Fibroblast of lung (primary cell): ENCODE results near the gene DUSP28. TPM values are rescaled to one million over a fixed set of nuclear protein-coding genes. Genes with fewer than 3 reads are reported as not detected.

Experiments used
- DNase-seq, 2 donors: peaks; one replicate each; pipeline versions ENCODE4 v3.0.0 to v3.0.0-alpha.2; 2010; ENCODE audit warnings: low read depth in 2 of 2
- H2AFZ ChIP-seq: 2 replicates; pipeline ENCODE4 v1.5.1; 2012; ENCODE audit warnings: low read length, control low read depth, inconsistent platforms
- H3K27ac ChIP-seq: 2 replicates; pipeline ENCODE4 v1.5.1; 2011; ENCODE audit warnings: low read length, control low read depth; ENCODE audit not compliant: insufficient read depth
- H3K27me3 ChIP-seq: 2 replicates; pipeline ENCODE4 v1.5.1; 2011; ENCODE audit warnings: mild to moderate bottlenecking, low read length; ENCODE audit not compliant: control insufficient read depth, insufficient read depth
- H3K36me3 ChIP-seq: 2 replicates; pipeline ENCODE4 v1.5.1; 2011; ENCODE audit warnings: low read length; ENCODE audit not compliant: control insufficient read depth, insufficient read depth
- H3K4me1 ChIP-seq: 2 replicates; pipeline ENCODE4 v1.5.1; 2011; ENCODE audit warnings: low read length; ENCODE audit not compliant: control insufficient read depth, insufficient read depth; ENCODE audit errors: extremely low read depth
- H3K4me2 ChIP-seq: 2 replicates; pipeline ENCODE4 v1.5.1; 2011; ENCODE audit warnings: low read length, control low read depth; ENCODE audit not compliant: insufficient read depth; ENCODE audit errors: extremely low read depth
- H3K4me3 ChIP-seq, 4 experiments: fragments of 200-600 bp in 1 of 4; sonication (generic) in 1 of 4; replicated peaks in 1 of 4; 2 replicates each; pipeline ENCODE4 v1.5.1; 2011 to 2016; ENCODE audit warnings: low read length in 4 of 4, low read depth in 3 of 4, mild to moderate bottlenecking in 3 of 4, control low read depth in 2 of 4, inconsistent platforms in 1 of 4, mixed read lengths in 1 of 4; ENCODE audit not compliant: insufficient read depth in 1 of 4; ENCODE audit errors: control extremely low read depth in 1 of 4
- H3K79me2 ChIP-seq: 2 replicates; pipeline ENCODE4 v1.5.1; 2012; ENCODE audit warnings: mild to moderate bottlenecking, low read length, inconsistent platforms; ENCODE audit not compliant: control insufficient read depth, insufficient read depth
- H3K9ac ChIP-seq: 2 replicates; pipeline ENCODE4 v1.5.1; 2011; ENCODE audit warnings: mild to moderate bottlenecking, low read length, control low read depth; ENCODE audit not compliant: insufficient read depth
- H3K9me3 ChIP-seq: 2 replicates; pipeline ENCODE4 v1.5.1; 2012; ENCODE audit warnings: low read depth, low read length; ENCODE audit not compliant: control insufficient read depth, insufficient read depth
- H4K20me1 ChIP-seq: 2 replicates; pipeline ENCODE4 v1.5.1; 2011; ENCODE audit warnings: low read length; ENCODE audit not compliant: control insufficient read depth, insufficient read depth; ENCODE audit errors: extremely low read depth
- EZH2 ChIP-seq: IDR thresholded peaks from 2 replicates; pipeline ENCODE4 v1.5.1; 2012; ENCODE audit warnings: low read length, control low read depth, mild to moderate bottlenecking; ENCODE audit errors: missing control alignments
- polyA plus RNA-seq, 2 donors: library from polyadenylated mRNA; depleted of rRNA in 1 of 2; stranded (reverse) in 1 of 2; unstranded in 1 of 2; fragments of >200 nt; gene quantifications; 2 replicates each; pipeline ENCODE4 v1.2.1, GENCODE V29; 2011 to 2012; ENCODE audit warnings: missing spikeins in 1 of 2
- total RNA-seq: library from RNA; depleted of rRNA; stranded (reverse); fragments of >200 nt; gene quantifications from 2 replicates; pipeline ENCODE4 v1.2.1, GENCODE V29; 2014
- TF ChIP-seq, protein P1 (sequence below), 2 donors: IDR thresholded peaks in 1 of 2; conservative IDR thresholded peaks in 1 of 2; 1 replicate in 1 of 2; 2 replicates in 1 of 2; pipeline ENCODE4 v1.5.1; 2011 to 2012; ENCODE audit warnings: low read length in 2 of 2, control low read depth in 1 of 2, inconsistent platforms in 1 of 2, low read depth in 1 of 2, mild to moderate bottlenecking in 1 of 2

Gene DUSP28
- total and polyA plus RNA-seq, 2 donors (not counting 1 experiment from before 2014, with no cell fraction given): 2.5 to 3.9 TPM

- no peak for DNase-seq
- no peak overlapping the region for H3K4me3 ChIP-seq
- H3K4me1 ChIP-seq: peaks cover 6% of the 10 kb centered on the region
- H3K27ac ChIP-seq: no peak overlapping the region
- no peak overlapping the region for H3K9ac ChIP-seq
- no peaks in the 10 kb centered on the region for H4K20me1 ChIP-seq
- TF ChIP-seq EZH2: no peak
- TF ChIP-seq, protein P1, sequence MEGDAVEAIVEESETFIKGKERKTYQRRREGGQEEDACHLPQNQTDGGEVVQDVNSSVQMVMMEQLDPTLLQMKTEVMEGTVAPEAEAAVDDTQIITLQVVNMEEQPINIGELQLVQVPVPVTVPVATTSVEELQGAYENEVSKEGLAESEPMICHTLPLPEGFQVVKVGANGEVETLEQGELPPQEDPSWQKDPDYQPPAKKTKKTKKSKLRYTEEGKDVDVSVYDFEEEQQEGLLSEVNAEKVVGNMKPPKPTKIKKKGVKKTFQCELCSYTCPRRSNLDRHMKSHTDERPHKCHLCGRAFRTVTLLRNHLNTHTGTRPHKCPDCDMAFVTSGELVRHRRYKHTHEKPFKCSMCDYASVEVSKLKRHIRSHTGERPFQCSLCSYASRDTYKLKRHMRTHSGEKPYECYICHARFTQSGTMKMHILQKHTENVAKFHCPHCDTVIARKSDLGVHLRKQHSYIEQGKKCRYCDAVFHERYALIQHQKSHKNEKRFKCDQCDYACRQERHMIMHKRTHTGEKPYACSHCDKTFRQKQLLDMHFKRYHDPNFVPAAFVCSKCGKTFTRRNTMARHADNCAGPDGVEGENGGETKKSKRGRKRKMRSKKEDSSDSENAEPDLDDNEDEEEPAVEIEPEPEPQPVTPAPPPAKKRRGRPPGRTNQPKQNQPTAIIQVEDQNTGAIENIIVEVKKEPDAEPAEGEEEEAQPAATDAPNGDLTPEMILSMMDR (conservative IDR thresholded peaks at IDR 0.05 in 1 of 2, IDR thresholded peaks at IDR 0.05 in 1 of 2; ENCODE audit: low read depth in 1 of 2, low read length in 2 of 2): no peak
- peaks cover 19% of the 10 kb centered on the region for H3K79me2 ChIP-seq
- no peak overlapping the region for H3K4me2 ChIP-seq
- no peaks in the 10 kb centered on the region for H3K27me3 ChIP-seq
- no peak overlapping the region for H2AFZ ChIP-seq
- peaks cover 5% of the 10 kb centered on the region for H3K36me3 ChIP-seq
- no peaks in the 10 kb centered on the region for H3K9me3 ChIP-seq
Measured at GRCh38 chr2:240578488-240578887, 18.3 kb downstream of the DUSP28 start.

DNA sequence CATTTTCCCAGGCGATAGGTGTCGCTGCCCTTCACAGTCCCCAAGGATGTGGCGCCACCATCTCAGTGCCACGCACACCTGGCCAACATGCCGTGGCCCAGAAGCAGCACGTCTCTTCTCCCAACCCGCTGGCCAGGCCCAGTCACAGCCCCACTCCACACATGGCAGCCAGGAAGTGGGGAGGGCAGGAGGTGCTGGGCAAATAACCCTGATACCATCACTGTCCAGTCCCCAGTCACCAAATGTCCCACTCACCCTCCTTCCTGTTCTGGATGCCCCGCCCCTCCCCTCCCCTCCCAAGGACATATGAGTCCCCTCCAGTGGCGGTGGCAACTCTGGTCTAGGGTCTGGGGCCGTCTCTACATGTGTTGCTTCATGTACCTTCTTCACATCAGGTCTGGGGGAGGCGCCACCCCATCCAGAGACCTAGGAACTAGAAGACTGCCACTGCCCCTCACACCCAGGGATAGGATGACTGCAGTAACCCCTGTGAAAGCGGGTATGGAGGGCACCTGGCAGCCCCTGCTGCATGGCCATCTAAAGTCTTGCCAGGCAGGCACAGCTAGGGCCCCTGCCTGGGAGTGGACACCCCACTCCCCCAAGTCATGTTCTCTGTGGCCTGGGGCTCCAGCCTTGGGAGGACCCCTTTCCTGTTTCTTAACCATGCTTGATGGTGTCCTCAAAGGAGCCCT is 19.1 kb downstream of the DUSP28 start:
- Histone ChIP-seq H3K79me2 (peaks cover 23% of the 10 kb centered on the region), H3K36me3 (peaks cover 5% of the 10 kb centered on the region), H3K9ac (no peak overlapping the region), H4K20me1 (no peaks in the 10 kb centered on the region), H3K9me3 (no peaks in the 10 kb centered on the region), H3K27me3 (no peaks in the 10 kb centered on the region), H3K27ac (peak overlapping the region; percentile 67), H3K4me2 (no peak overlapping the region), H2AFZ (no peak overlapping the region), H3K4me3 (no peak overlapping the region), H3K4me1 (peaks cover 6% of the 10 kb centered on the region)
- TF ChIP-seq, protein P1 (conservative IDR thresholded peaks at IDR 0.05 in 1 of 2, IDR thresholded peaks at IDR 0.05 in 1 of 2; ENCODE audit: low read depth in 1 of 2, low read length in 2 of 2): no peak
- TF ChIP-seq EZH2: no peak
- no peak for DNase-seq

DNA sequence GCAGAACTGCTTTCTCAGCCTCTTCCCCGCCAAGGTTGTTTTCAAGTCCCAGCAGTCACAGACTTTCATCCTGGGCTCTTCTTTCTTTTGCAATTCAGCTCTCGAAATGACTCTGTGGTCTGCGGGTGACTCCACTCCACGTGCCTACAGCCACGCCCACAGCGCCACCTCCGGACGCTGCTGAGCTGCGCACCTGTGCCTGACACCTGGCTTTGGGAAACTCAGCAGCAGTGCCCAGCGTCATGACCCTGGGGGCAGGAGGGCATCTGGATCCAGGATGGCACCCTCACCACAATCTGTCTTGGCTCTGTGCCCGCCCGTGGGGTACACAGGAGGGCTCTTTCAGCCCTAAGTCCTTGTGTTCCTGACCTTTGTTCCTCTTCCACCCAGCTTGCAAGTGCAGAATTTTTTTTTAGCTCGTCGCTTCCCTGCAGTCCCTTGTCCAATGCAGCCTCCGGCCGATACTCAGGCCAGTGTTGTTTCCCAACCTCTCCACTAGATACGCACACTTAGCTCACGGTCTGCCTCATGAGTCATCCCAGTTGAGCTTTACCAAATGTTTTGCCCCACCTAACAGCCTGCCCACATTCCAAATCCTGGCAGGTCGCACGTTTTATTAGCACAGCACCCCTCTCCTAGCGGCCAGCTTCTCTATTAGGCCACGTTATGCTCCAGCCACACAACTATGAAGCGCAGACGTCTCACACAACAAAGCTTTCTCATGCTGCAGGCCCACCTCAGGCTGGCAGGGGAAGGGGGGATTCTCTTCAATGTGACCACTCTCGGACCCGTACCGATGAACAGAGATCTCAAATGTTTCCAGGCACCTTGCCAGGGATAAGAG is 19.8 kb downstream of the DUSP28 start:
- no peaks in the 10 kb centered on the region for H3K9me3 ChIP-seq
- peak; percentile 84 to 97 for DNase-seq
- peak overlapping the region; percentile 67 for H3K27ac ChIP-seq
- H3K27me3 ChIP-seq: no peaks in the 10 kb centered on the region
- no peaks in the 10 kb centered on the region for H4K20me1 ChIP-seq
- peaks cover 30% of the 10 kb centered on the region for H3K79me2 ChIP-seq
- H3K4me2 ChIP-seq: no peak overlapping the region
- H3K36me3 ChIP-seq: peaks cover 5% of the 10 kb centered on the region
- TF ChIP-seq EZH2: no peak
- TF ChIP-seq, protein P1 (conservative IDR thresholded peaks at IDR 0.05 in 1 of 2, IDR thresholded peaks at IDR 0.05 in 1 of 2; ENCODE audit: low read depth in 1 of 2, low read length in 2 of 2): peak in 1 of 2 donors; percentile 20
- no peak overlapping the region for H3K4me3 ChIP-seq
- H3K4me1 ChIP-seq: peaks cover 10% of the 10 kb centered on the region
- no peak overlapping the region for H3K9ac ChIP-seq
- H2AFZ ChIP-seq: no peak overlapping the region
